Transverse colon (tissue), 3 donors: ENCODE measurements around the gene RANBP6.

Source experiments
- CTCF ChIP-seq, 5 experiments: fragments of 200-600 bp in 3 of 5; fragments of 450-650 bp in 2 of 5; sonication (generic) in 3 of 5; IDR thresholded peaks; 1 replicate in 2 of 5; 2 replicates in 3 of 5; pipeline ENCODE4 v1.5.1; 2016 to 2017; ENCODE audit warnings: antibody characterized with exemption in 5 of 5, inconsistent platforms in 3 of 5, mild to moderate bottlenecking in 2 of 5, moderate library complexity in 1 of 5
- POLR2A ChIP-seq: fragments of 450-650 bp; IDR thresholded peaks from one replicate; pipeline ENCODE4 v1.6.1; 2016; ENCODE audit warnings: antibody characterized with exemption, mild to moderate bottlenecking, moderate library complexity

GRCh38 chr9:6000955-6001354 lies 14.5 kb downstream of the RANBP6 start:
- no peak for TF ChIP-seq CTCF (IDR thresholded peaks at IDR 0.05)
- no peak for TF ChIP-seq POLR2A
